Measurements from ENCODE around the gene SFXN5.

GRCh38 chr2:72973137-72973535 is 98.4 kb downstream of the SFXN5 start:
- TF ChIP-seq CTCF (IDR thresholded peaks at IDR 0.05; ENCODE audit: insufficient read depth, low read depth, low read length): no peak
- no peak for TF ChIP-seq EZH2 (IDR thresholded peaks at IDR 0.05; ENCODE audit: insufficient read depth, low read length)
